IMR-90 (cell line): ENCODE data around the gene SDK1. TPM values are rescaled to one million over a fixed set of nuclear protein-coding genes. Genes with fewer than 3 reads are reported as not detected.

Source experiments
- ATAC-seq: fragments of 200-7000 bp; cut with Tn5 transposase; 2 replicates; pipeline ENCODE4 v1.9.1; 2020; ENCODE audit warnings: low read depth, mild to moderate bottlenecking, moderate library complexity
- BruUV-seq: library from RNA; stranded (reverse); fragments of 400-500 nt; replicated peaks from 2 replicates; lab custom pipeline; 2021; lab: Mats Ljungman, UMichigan
- CTCF ChIA-PET: fragments of 300-600 bp; formaldehyde crosslinking; extraction: SDS; loops from one replicate; lab custom pipeline; 2021; ENCODE audit warnings: antibody characterized with exemption; lab: Yijun Ruan, JAX
- POLR2A ChIA-PET: fragments of 300-600 bp; sonication (Branson Sonifier 250); formaldehyde crosslinking; loops from one replicate; lab custom pipeline; 2022; ENCODE audit warnings: antibody characterized with exemption; ENCODE audit not compliant: unreplicated experiment; lab: Charles Lee
- DNase-seq: peaks from one replicate; pipeline ENCODE4 v3.0.0; 2013
- H2AFZ ChIP-seq: replicated peaks from 2 replicates; pipeline ENCODE3; 2013; ENCODE audit warnings: low read length, mild to moderate bottlenecking; ENCODE audit not compliant: poor library complexity
- H2AK5ac ChIP-seq: 2 replicates; pipeline ENCODE4 v1.6.1; 2013; ENCODE audit warnings: low read depth, low read length, inconsistent platforms
- H2AK9ac ChIP-seq: replicated peaks from 2 replicates; pipeline ENCODE3; 2013; ENCODE audit warnings: mild to moderate bottlenecking, low read depth, low read length, moderate library complexity; ENCODE audit not compliant: poor library complexity
- H2BK120ac ChIP-seq: 2 replicates; pipeline ENCODE4 v1.6.1; 2013; ENCODE audit warnings: low read depth, low read length, inconsistent platforms
- H2BK15ac ChIP-seq: 3 replicates; pipeline ENCODE4 v1.6.1; 2013; ENCODE audit warnings: low read depth, low read length, inconsistent platforms
- H2BK20ac ChIP-seq: 2 replicates; pipeline ENCODE4 v1.6.1; 2013; ENCODE audit warnings: low read depth, mild to moderate bottlenecking, inconsistent platforms, low read length, moderate library complexity
- H2BK5ac ChIP-seq: 2 replicates; pipeline ENCODE4 v1.6.1; 2013; ENCODE audit warnings: mild to moderate bottlenecking, low read depth, low read length, inconsistent platforms; ENCODE audit not compliant: poor library complexity, severe bottlenecking
- H3K14ac ChIP-seq: replicated peaks from 2 replicates; pipeline ENCODE4 v1.6.1; 2013; ENCODE audit warnings: low read depth, low read length, inconsistent platforms
- H3K18ac ChIP-seq: 2 replicates; pipeline ENCODE4 v1.6.1; 2013; ENCODE audit warnings: low read depth, low read length, control low read depth
- H3K23ac ChIP-seq: 2 replicates; pipeline ENCODE4 v1.6.1; 2013; ENCODE audit warnings: low read depth, low read length, inconsistent platforms
- H3K27ac ChIP-seq: 2 replicates; pipeline ENCODE4 v1.5.1; 2013; ENCODE audit warnings: mild to moderate bottlenecking, control low read depth, low read length; ENCODE audit not compliant: insufficient read depth
- H3K27me3 ChIP-seq: 2 replicates; pipeline ENCODE4 v1.6.1; 2013; ENCODE audit warnings: low read length; ENCODE audit not compliant: control insufficient read depth, insufficient read depth
- H3K36me3 ChIP-seq: 2 replicates; pipeline ENCODE4 v1.6.1; 2013; ENCODE audit warnings: low read length, mixed read lengths; ENCODE audit not compliant: control insufficient read depth, insufficient read depth
- H3K4ac ChIP-seq: 2 replicates; pipeline ENCODE4 v1.6.1; 2013; ENCODE audit warnings: low read depth, low read length, inconsistent platforms
- H3K4me1 ChIP-seq: 2 replicates; pipeline ENCODE4 v1.6.1; 2013; ENCODE audit warnings: low read length, mixed read lengths; ENCODE audit not compliant: control insufficient read depth, insufficient read depth
- H3K4me2 ChIP-seq: 2 replicates; pipeline ENCODE4 v1.6.1; 2013; ENCODE audit warnings: low read depth, mild to moderate bottlenecking, control low read depth, low read length, moderate library complexity
- H3K4me3 ChIP-seq: 2 replicates; pipeline ENCODE4 v1.5.1; 2013; ENCODE audit warnings: low read depth, mild to moderate bottlenecking, control low read depth, low read length, moderate library complexity; ENCODE audit not compliant: insufficient read depth
- H3K56ac ChIP-seq: 2 replicates; pipeline ENCODE4 v1.6.1; 2013; ENCODE audit warnings: low read length, inconsistent platforms; ENCODE audit not compliant: insufficient read depth; ENCODE audit errors: extremely low read depth
- H3K79me1 ChIP-seq, 2 experiments: 2 replicates each; pipeline ENCODE4 v1.6.1; 2013; ENCODE audit warnings: low read length in 2 of 2, inconsistent platforms in 1 of 2, low read depth in 1 of 2
- H3K9ac ChIP-seq: 2 replicates; pipeline ENCODE4 v1.6.1; 2013; ENCODE audit warnings: low read depth, low read length, control low read depth
- H3K9me1 ChIP-seq: 2 replicates; pipeline ENCODE4 v1.6.1; 2013; ENCODE audit warnings: low read length, inconsistent platforms; ENCODE audit not compliant: insufficient read depth
- H3K9me3 ChIP-seq: 2 replicates; pipeline ENCODE4 v1.6.1; 2013; ENCODE audit warnings: low read length; ENCODE audit not compliant: control insufficient read depth, insufficient read depth
- H4K20me1 ChIP-seq: 2 replicates; pipeline ENCODE4 v1.6.1; 2013; ENCODE audit warnings: low read length, inconsistent platforms; ENCODE audit not compliant: insufficient read depth
- H4K5ac ChIP-seq: 2 replicates; pipeline ENCODE4 v1.6.1; 2013; ENCODE audit warnings: mild to moderate bottlenecking, low read depth, low read length, control low read depth
- H4K8ac ChIP-seq, 2 experiments: 2 replicates each; pipeline ENCODE4 v1.6.1; 2013; ENCODE audit warnings: low read depth in 2 of 2, low read length in 2 of 2, control low read depth in 1 of 2, inconsistent platforms in 1 of 2
- H4K91ac ChIP-seq: 2 replicates; pipeline ENCODE4 v1.6.1; 2013; ENCODE audit warnings: low read depth, low read length, inconsistent platforms; ENCODE audit not compliant: insufficient read depth
- BHLHE40 ChIP-seq: fragments of 150-350 bp; IDR thresholded peaks from 2 replicates; pipeline ENCODE4 v1.6.1; 2016; ENCODE audit warnings: mild to moderate bottlenecking, low read depth, low read length
- CEBPB ChIP-seq: IDR thresholded peaks from 2 replicates; pipeline ENCODE4 v1.6.1; 2012; ENCODE audit warnings: low read depth, low read length, improper control_type of control experiment
- CHD1 ChIP-seq: IDR thresholded peaks from 2 replicates; pipeline ENCODE4 v1.6.1; 2012; ENCODE audit warnings: low read depth, low read length, improper control_type of control experiment
- FOS ChIP-seq: fragments of 150-350 bp; IDR thresholded peaks from 2 replicates; pipeline ENCODE4 v1.6.1; 2016; ENCODE audit warnings: low read depth, low read length
- MAFK ChIP-seq: IDR thresholded peaks from 2 replicates; pipeline ENCODE4 v1.6.1; 2012; ENCODE audit warnings: low read depth, low read length, improper control_type of control experiment
- MAZ ChIP-seq: IDR thresholded peaks from 2 replicates; pipeline ENCODE4 v1.6.1; 2012; ENCODE audit warnings: low read depth, mild to moderate bottlenecking, low read length, improper control_type of control experiment, moderate library complexity, borderline replicate concordance
- MXI1 ChIP-seq: IDR thresholded peaks from 2 replicates; pipeline ENCODE4 v1.6.1; 2012; ENCODE audit warnings: low read depth, mild to moderate bottlenecking, low read length, moderate library complexity, borderline replicate concordance
- NFE2L2 ChIP-seq: fragments of 150-350 bp; IDR thresholded peaks from 2 replicates; pipeline ENCODE4 v1.6.1; 2016; ENCODE audit warnings: low read depth, mild to moderate bottlenecking, low read length
- POLR2A ChIP-seq: IDR thresholded peaks from 2 replicates; pipeline ENCODE4 v1.6.1; 2012; ENCODE audit warnings: mild to moderate bottlenecking, low read depth, low read length
- RAD21 ChIP-seq: IDR thresholded peaks from 2 replicates; pipeline ENCODE4 v1.6.1; 2012; ENCODE audit warnings: low read length, improper control_type of control experiment
- RCOR1 ChIP-seq: IDR thresholded peaks from 2 replicates; pipeline ENCODE4 v1.6.1; 2012; ENCODE audit warnings: mild to moderate bottlenecking, low read length, improper control_type of control experiment; ENCODE audit not compliant: insufficient replicate concordance
- RFX5 ChIP-seq: IDR thresholded peaks from 2 replicates; pipeline ENCODE4 v1.8.0; 2012; ENCODE audit warnings: low read depth, mild to moderate bottlenecking, low read length, moderate library complexity
- SMC3 ChIP-seq: fragments of 150-350 bp; IDR thresholded peaks from 2 replicates; pipeline ENCODE4 v1.6.1; 2016; ENCODE audit warnings: low read depth, mild to moderate bottlenecking, antibody characterized with exemption, low read length, moderate library complexity
- USF2 ChIP-seq: fragments of 150-350 bp; IDR thresholded peaks from 2 replicates; pipeline ENCODE4 v1.6.1; 2017; ENCODE audit warnings: mild to moderate bottlenecking, antibody characterized with exemption, low read length, low read depth
- WGBS, 2 experiments: methylation state at CpG; one replicate each; pipeline versions ENCODE4 v1.1.5 to v1.1.7; 2013; ENCODE audit warnings: missing lambda C conversion rate in 2 of 2; ENCODE audit not compliant: insufficient read length in 1 of 2; ENCODE audit errors: extremely low coverage in 2 of 2; 5-methylcytosine and 5-hydroxymethylcytosine counted together
- dilution Hi-C: fragments of 300-500 bp; cut with HindIII; formaldehyde crosslinking; loops from one replicate; pipeline ENCODE4 v1.14.3; 2018; ENCODE audit warnings: low sequenced_read_pairs; ENCODE audit not compliant: unreplicated experiment
- in situ Hi-C: fragments of 300-500 bp; cut with MboI; formaldehyde crosslinking; loops from 3 replicates; pipeline ENCODE4 v1.14.3; 2019; ENCODE audit warnings: low sequenced_read_pairs, inconsistent platforms, mixed read lengths
- intact Hi-C: fragments of 100-400 bp; cut with micrococcal nuclease; formaldehyde crosslinking; loops from 2 replicates; pipeline ENCODE4 v1.10.0; 2022
- polyA plus RNA-seq, 3 experiments: library from polyadenylated mRNA; depleted of rRNA; stranded (reverse); fragments of >200 nt; gene quantifications; 2 replicates each; pipeline ENCODE4 v1.2.3, GENCODE V29; 2012; ENCODE audit warnings: low replicate concordance in 1 of 3
- total RNA-seq: library from RNA; depleted of rRNA; stranded (reverse); fragments of >200 nt; gene quantifications from 2 replicates; pipeline ENCODE4 v1.2.3, GENCODE V29; 2012
- TF ChIP-seq, protein P1 (sequence below): fragments of 150-350 bp; IDR thresholded peaks from 2 replicates; pipeline ENCODE4 v1.6.1; 2016; ENCODE audit warnings: low read depth, mild to moderate bottlenecking, low read length, moderate library complexity, borderline replicate concordance
- TF ChIP-seq, protein P2 (sequence below): conservative IDR thresholded peaks from 2 replicates; pipeline ENCODE4 v1.5.1; 2012; ENCODE audit warnings: mild to moderate bottlenecking, low read depth, low read length, improper control_type of control experiment

SDK1 gene
- total and polyA plus RNA-seq, 2 of the 4 experiments (the other 2 are of a cell fraction) = 1.5 to 1.6 TPM

DNA sequence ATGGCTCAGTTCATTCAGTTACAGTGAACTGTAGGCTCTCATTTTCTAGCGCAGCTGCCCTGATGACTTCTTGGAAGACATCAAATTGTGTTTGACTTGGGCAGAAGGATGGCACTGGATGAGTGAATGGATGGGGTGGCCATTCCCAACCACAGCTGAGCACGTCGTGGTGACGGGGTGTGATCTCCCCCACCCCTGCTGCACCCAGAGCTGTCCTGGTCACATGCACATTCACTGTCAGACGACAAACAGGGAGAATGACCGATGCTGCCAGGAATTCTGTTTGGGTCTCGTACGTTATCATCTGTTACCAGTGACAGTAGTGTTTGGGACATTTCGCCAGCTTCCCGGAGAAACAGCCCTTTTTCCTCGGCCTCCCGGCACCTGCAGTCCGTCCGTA lies 623.2 kb downstream of the SDK1 start:
- ATAC-seq (no peak), DNase-seq (no peak)
- H2AK9ac ChIP-seq = no peak overlapping the region
- H4K91ac ChIP-seq = no peak overlapping the region
- no peak overlapping the region for H2BK5ac ChIP-seq
- H3K36me3 ChIP-seq = no peaks in the 10 kb centered on the region
- H3K23ac ChIP-seq = no peak overlapping the region
- H2AFZ ChIP-seq = no peak overlapping the region
- H2BK20ac ChIP-seq = no peak overlapping the region
- no peaks in the 10 kb centered on the region for H4K20me1 ChIP-seq
- no peak overlapping the region for H2BK15ac ChIP-seq
- no TSS peak for BruUV-seq
- peaks cover 3% of the 10 kb centered on the region; the same call in 1 of the 2 replicates for H3K4me1 ChIP-seq
- WGBS, 2 experiments = 55% methylated on average over 8 of the region's 14 CpGs; no CpG with 5 or more reads in 1 of the 2 experiments
- CTCF ChIA-PET = no interaction called here
- H3K27me3 ChIP-seq = no peaks in the 10 kb centered on the region
- in situ Hi-C loops (no loop called here), dilution Hi-C loops (no loop called here), intact Hi-C loops (loop anchor here (10.0 kb wide), 1 partner anchor 551 kb away; no protein-coding TSS in a partner anchor)
- no peaks in the 10 kb centered on the region for H3K79me1 ChIP-seq
- H3K4me2 ChIP-seq = no peak overlapping the region
- no peak overlapping the region for H4K5ac ChIP-seq
- H2BK120ac ChIP-seq = no peak overlapping the region
- H3K14ac ChIP-seq = no peak overlapping the region
- H3K4ac ChIP-seq = no peak overlapping the region
- no peak overlapping the region for H3K56ac ChIP-seq
- POLR2A ChIA-PET = no interaction called here
- no peak overlapping the region for H3K27ac ChIP-seq
- H3K9me3 ChIP-seq = no peaks in the 10 kb centered on the region; the same call in 1 of the 2 replicates
- no peaks in the 10 kb centered on the region for H3K9me1 ChIP-seq
- no peak overlapping the region for H3K18ac ChIP-seq
- TF ChIP-seq RAD21 (no peak), SMC3 (no peak), FOS (no peak), NFE2L2 (no peak), CHD1 (no peak), USF2 (no peak), BHLHE40 (no peak), RCOR1 (no peak), MXI1 (no peak), MAZ (no peak), MAFK (no peak), POLR2A (no peak), RFX5 (no peak), CEBPB (no peak)
- TF ChIP-seq, protein P1, sequence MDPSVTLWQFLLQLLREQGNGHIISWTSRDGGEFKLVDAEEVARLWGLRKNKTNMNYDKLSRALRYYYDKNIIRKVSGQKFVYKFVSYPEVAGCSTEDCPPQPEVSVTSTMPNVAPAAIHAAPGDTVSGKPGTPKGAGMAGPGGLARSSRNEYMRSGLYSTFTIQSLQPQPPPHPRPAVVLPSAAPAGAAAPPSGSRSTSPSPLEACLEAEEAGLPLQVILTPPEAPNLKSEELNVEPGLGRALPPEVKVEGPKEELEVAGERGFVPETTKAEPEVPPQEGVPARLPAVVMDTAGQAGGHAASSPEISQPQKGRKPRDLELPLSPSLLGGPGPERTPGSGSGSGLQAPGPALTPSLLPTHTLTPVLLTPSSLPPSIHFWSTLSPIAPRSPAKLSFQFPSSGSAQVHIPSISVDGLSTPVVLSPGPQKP = no peak
- TF ChIP-seq, protein P2, sequence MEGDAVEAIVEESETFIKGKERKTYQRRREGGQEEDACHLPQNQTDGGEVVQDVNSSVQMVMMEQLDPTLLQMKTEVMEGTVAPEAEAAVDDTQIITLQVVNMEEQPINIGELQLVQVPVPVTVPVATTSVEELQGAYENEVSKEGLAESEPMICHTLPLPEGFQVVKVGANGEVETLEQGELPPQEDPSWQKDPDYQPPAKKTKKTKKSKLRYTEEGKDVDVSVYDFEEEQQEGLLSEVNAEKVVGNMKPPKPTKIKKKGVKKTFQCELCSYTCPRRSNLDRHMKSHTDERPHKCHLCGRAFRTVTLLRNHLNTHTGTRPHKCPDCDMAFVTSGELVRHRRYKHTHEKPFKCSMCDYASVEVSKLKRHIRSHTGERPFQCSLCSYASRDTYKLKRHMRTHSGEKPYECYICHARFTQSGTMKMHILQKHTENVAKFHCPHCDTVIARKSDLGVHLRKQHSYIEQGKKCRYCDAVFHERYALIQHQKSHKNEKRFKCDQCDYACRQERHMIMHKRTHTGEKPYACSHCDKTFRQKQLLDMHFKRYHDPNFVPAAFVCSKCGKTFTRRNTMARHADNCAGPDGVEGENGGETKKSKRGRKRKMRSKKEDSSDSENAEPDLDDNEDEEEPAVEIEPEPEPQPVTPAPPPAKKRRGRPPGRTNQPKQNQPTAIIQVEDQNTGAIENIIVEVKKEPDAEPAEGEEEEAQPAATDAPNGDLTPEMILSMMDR = no peak
- no peak overlapping the region for H2AK5ac ChIP-seq
- no peak overlapping the region for H3K9ac ChIP-seq
- H4K8ac ChIP-seq = no peak overlapping the region
- no peak overlapping the region for H3K4me3 ChIP-seq
